ENCODE measurements around the gene BTNL9.

Gene BTNL9

DNA sequence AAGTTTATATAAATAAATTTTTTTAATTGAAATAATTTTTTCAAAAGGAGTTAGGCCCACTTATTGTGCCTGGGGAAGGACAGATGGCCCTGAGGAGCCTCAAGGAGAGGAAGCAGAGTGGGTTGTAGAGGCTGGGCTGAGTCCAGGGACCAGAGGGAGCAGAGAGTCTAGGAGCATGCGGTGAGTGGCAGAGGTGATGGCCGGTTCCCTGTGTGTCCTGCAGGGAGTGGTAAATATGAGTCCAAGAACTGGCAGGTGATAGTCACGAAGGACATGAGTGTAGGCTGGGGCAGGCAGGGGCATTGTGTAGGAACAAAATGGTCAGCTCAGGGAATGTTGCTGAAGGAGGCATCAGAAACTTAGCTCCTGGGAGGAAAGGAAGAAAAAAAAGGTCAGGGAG is 8.3 kb upstream of the BTNL9 start:
- Histone ChIP-seq H3K9ac (ENCODE audit: low read length) (no peak overlapping the region), H3K27me3 (ENCODE audit: control insufficient read depth, insufficient read depth, low read length) (peaks cover 6% of the 10 kb centered on the region), H3K36me3 (ENCODE audit: control insufficient read depth, insufficient read depth, low read length) (no peaks in the 10 kb centered on the region), H3K4me1 (ENCODE audit: control insufficient read depth, insufficient read depth, low read length) (no peaks in the 10 kb centered on the region), H3K4me3 (ENCODE audit: low read length) (no peak overlapping the region), H3K9me3 (ENCODE audit: control insufficient read depth, low read length) (no peaks in the 10 kb centered on the region)

DNA sequence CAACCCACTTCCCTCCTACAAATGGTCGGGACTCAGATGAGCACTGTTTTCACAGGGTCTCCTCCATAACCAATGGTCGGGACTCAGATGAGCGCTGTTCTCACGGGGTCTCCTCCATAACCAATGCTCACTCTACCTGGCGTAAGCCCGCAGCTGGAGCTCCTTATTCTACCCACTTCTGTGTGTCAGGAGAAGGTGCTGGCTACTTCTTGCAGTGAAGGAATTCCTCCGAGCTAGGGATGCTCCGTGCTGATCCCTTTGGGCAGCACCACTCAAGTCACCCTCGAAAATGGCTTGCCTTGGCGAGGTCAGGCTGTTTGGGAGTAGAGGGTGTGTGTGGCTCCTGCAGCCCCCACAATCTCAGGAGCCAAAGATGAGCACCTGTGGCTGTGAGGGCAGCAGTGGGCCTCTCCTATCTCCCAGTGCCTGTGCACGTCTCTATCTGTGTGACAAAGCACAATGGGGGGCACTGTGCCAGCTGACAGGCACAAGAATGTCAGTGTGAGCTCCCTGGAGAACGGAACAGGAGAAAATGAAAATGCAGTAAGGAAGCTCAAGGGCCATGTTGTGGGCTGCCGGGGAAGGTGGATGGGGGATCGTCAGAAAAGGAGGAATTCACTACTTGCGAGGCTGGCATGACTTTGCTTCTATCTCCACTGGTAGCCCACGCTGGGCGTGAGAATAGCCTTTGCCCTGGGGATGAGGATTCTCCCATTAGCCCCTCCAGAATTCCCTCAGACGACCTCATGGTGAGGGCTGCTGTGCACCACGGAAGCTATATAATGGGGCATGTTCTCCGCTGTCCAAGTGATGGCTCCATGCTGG is 3.9 kb upstream of the BTNL9 start:
- H3K36me3 ChIP-seq (ENCODE audit: control insufficient read depth, insufficient read depth, low read length) = no peaks in the 10 kb centered on the region
- no peak overlapping the region for H3K9ac ChIP-seq (ENCODE audit: low read length)
- H3K4me3 ChIP-seq (ENCODE audit: low read length) = no peak overlapping the region
- H3K4me1 ChIP-seq (ENCODE audit: control insufficient read depth, insufficient read depth, low read length) = no peaks in the 10 kb centered on the region
- no peaks in the 10 kb centered on the region for H3K9me3 ChIP-seq (ENCODE audit: control insufficient read depth, low read length)
- peaks cover 12% of the 10 kb centered on the region for H3K27me3 ChIP-seq (ENCODE audit: control insufficient read depth, insufficient read depth, low read length)

DNA sequence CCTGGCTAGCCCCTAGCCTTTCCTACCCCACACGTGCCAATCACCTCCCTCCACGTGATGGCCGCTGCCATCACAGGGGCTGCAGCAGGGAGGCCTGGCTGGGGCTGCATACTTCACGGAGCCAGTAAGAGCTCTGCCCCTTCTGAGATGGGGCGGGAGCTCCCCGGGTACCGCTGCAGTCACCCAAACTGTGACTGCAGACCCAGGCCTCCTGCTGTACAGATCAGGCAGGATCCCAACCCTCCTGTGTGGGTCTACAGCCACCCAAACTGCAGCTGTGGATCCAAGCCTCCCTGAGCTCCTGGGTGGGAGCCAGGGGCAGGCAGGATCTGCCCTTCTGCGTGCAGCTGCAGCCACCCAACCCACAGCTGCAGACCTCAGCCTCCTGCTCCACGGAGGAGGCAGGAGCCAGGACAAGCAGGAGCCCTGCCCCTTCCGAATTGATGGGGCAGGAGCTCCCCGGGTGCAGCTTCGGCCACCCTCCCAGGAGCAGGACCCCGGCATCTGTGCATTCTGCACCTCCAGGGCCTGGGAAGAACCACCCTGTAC is 3.2 kb upstream of the BTNL9 start:
- H3K27me3 ChIP-seq (ENCODE audit: control insufficient read depth, insufficient read depth, low read length) = peaks cover 12% of the 10 kb centered on the region
- H3K9ac ChIP-seq (ENCODE audit: low read length) = no peak overlapping the region
- no peaks in the 10 kb centered on the region for H3K9me3 ChIP-seq (ENCODE audit: control insufficient read depth, low read length)
- H3K4me3 ChIP-seq (ENCODE audit: low read length) = no peak overlapping the region
- no peaks in the 10 kb centered on the region for H3K36me3 ChIP-seq (ENCODE audit: control insufficient read depth, insufficient read depth, low read length)
- no peaks in the 10 kb centered on the region for H3K4me1 ChIP-seq (ENCODE audit: control insufficient read depth, insufficient read depth, low read length)

GRCh38 chr5:181037365-181037861 is 2.7 kb upstream of the BTNL9 start:
- H3K4me1 ChIP-seq (ENCODE audit: control insufficient read depth, insufficient read depth, low read length) = no peaks in the 10 kb centered on the region
- H3K4me3 ChIP-seq (ENCODE audit: low read length) = no peak overlapping the region
- H3K27me3 ChIP-seq (ENCODE audit: control insufficient read depth, insufficient read depth, low read length) = peaks cover 17% of the 10 kb centered on the region
- H3K9me3 ChIP-seq (ENCODE audit: control insufficient read depth, low read length) = no peaks in the 10 kb centered on the region
- no peaks in the 10 kb centered on the region for H3K36me3 ChIP-seq (ENCODE audit: control insufficient read depth, insufficient read depth, low read length)
- no peak overlapping the region for H3K9ac ChIP-seq (ENCODE audit: low read length)

GRCh38 chr5:181039471-181039870 is 595 bp upstream of the BTNL9 start:
- H3K4me1 ChIP-seq (ENCODE audit: control insufficient read depth, insufficient read depth, low read length) = no peaks in the 10 kb centered on the region

GRCh38 chr5:181040631-181040945 is 522 bp downstream of the BTNL9 start:
- H3K27me3 ChIP-seq (ENCODE audit: control insufficient read depth, insufficient read depth, low read length) = peaks cover 30% of the 10 kb centered on the region
- H3K4me1 ChIP-seq (ENCODE audit: control insufficient read depth, insufficient read depth, low read length) = no peaks in the 10 kb centered on the region
- H3K36me3 ChIP-seq (ENCODE audit: control insufficient read depth, insufficient read depth, low read length) = no peaks in the 10 kb centered on the region
- no peak overlapping the region for H3K9ac ChIP-seq (ENCODE audit: low read length)
- no peak overlapping the region for H3K4me3 ChIP-seq (ENCODE audit: low read length)
- no peaks in the 10 kb centered on the region for H3K9me3 ChIP-seq (ENCODE audit: control insufficient read depth, low read length)

More at GRCh38 chr5:181039471-181039870, 595 bp upstream of the BTNL9 start:
- Histone ChIP-seq H3K9me3 (ENCODE audit: control insufficient read depth, low read length) (no peaks in the 10 kb centered on the region), H3K9ac (ENCODE audit: low read length) (no peak overlapping the region), H3K36me3 (ENCODE audit: control insufficient read depth, insufficient read depth, low read length) (no peaks in the 10 kb centered on the region), H3K27me3 (ENCODE audit: control insufficient read depth, insufficient read depth, low read length) (peaks cover 21% of the 10 kb centered on the region), H3K4me3 (ENCODE audit: low read length) (no peak overlapping the region)

DNA sequence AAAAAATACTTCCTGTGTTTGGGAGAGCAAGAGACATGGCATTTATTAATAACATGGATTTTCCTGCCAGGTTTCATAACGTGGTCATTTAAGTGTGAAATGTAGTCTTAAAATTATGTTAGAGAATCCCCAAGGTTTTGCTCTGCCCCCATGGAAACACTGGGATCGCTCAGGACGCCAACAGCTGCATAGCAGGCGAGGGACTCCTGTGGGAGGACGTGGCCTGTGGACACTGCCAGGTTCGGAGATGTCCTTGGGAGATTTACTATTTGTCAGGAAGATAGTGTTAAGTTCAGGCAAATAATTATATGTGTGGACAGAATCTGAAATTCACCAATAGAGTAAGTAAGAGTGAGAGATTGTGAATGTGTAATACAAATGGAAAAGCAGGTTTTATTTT is 977 bp downstream of the BTNL9 start:
- H3K4me3 ChIP-seq (ENCODE audit: low read length) = no peak overlapping the region
- H3K4me1 ChIP-seq (ENCODE audit: control insufficient read depth, insufficient read depth, low read length) = no peaks in the 10 kb centered on the region
- no peaks in the 10 kb centered on the region for H3K9me3 ChIP-seq (ENCODE audit: control insufficient read depth, low read length)
- H3K9ac ChIP-seq (ENCODE audit: low read length) = no peak overlapping the region
- no peaks in the 10 kb centered on the region for H3K36me3 ChIP-seq (ENCODE audit: control insufficient read depth, insufficient read depth, low read length)
- H3K27me3 ChIP-seq (ENCODE audit: control insufficient read depth, insufficient read depth, low read length) = peaks cover 32% of the 10 kb centered on the region

GRCh38 chr5:181042036-181042713 is 2.1 kb downstream of the BTNL9 start:
- H3K9ac ChIP-seq (ENCODE audit: low read length) = no peak overlapping the region
- no peaks in the 10 kb centered on the region for H3K9me3 ChIP-seq (ENCODE audit: control insufficient read depth, low read length)
- H3K4me3 ChIP-seq (ENCODE audit: low read length) = no peak overlapping the region
- peaks cover 32% of the 10 kb centered on the region for H3K27me3 ChIP-seq (ENCODE audit: control insufficient read depth, insufficient read depth, low read length)
- no peaks in the 10 kb centered on the region for H3K4me1 ChIP-seq (ENCODE audit: control insufficient read depth, insufficient read depth, low read length)
- no peaks in the 10 kb centered on the region for H3K36me3 ChIP-seq (ENCODE audit: control insufficient read depth, insufficient read depth, low read length)

GRCh38 chr5:181042722-181043121 is 2.7 kb downstream of the BTNL9 start:
- no peak overlapping the region for H3K9ac ChIP-seq (ENCODE audit: low read length)
- H3K4me3 ChIP-seq (ENCODE audit: low read length) = no peak overlapping the region
- no peaks in the 10 kb centered on the region for H3K36me3 ChIP-seq (ENCODE audit: control insufficient read depth, insufficient read depth, low read length)
- H3K27me3 ChIP-seq (ENCODE audit: control insufficient read depth, insufficient read depth, low read length) = peaks cover 34% of the 10 kb centered on the region
- no peaks in the 10 kb centered on the region for H3K9me3 ChIP-seq (ENCODE audit: control insufficient read depth, low read length)
- no peaks in the 10 kb centered on the region for H3K4me1 ChIP-seq (ENCODE audit: control insufficient read depth, insufficient read depth, low read length)

GRCh38 chr5:181043285-181044092 is 3.4 kb downstream of the BTNL9 start:
- Histone ChIP-seq H3K4me3 (ENCODE audit: low read length) (no peak overlapping the region), H3K9me3 (ENCODE audit: control insufficient read depth, low read length) (no peaks in the 10 kb centered on the region), H3K27me3 (ENCODE audit: control insufficient read depth, insufficient read depth, low read length) (peaks cover 31% of the 10 kb centered on the region), H3K36me3 (ENCODE audit: control insufficient read depth, insufficient read depth, low read length) (no peaks in the 10 kb centered on the region), H3K9ac (ENCODE audit: low read length) (no peak overlapping the region), H3K4me1 (ENCODE audit: control insufficient read depth, insufficient read depth, low read length) (no peaks in the 10 kb centered on the region)

GRCh38 chr5:181044093-181044599 is 4.1 kb downstream of the BTNL9 start:
- peaks cover 30% of the 10 kb centered on the region for H3K27me3 ChIP-seq (ENCODE audit: control insufficient read depth, insufficient read depth, low read length)
- no peaks in the 10 kb centered on the region for H3K9me3 ChIP-seq (ENCODE audit: control insufficient read depth, low read length)
- H3K4me1 ChIP-seq (ENCODE audit: control insufficient read depth, insufficient read depth, low read length) = no peaks in the 10 kb centered on the region
- no peak overlapping the region for H3K4me3 ChIP-seq (ENCODE audit: low read length)
- H3K9ac ChIP-seq (ENCODE audit: low read length) = no peak overlapping the region
- H3K36me3 ChIP-seq (ENCODE audit: control insufficient read depth, insufficient read depth, low read length) = no peaks in the 10 kb centered on the region
